HG03097 (cell line): Measurements from ENCODE around the gene STX3.
A peak's percentile ranks its signal among the peaks of the same experiment; 100 is the strongest.
"Not testable (repeated sequence)": the region's sequence is repeated elsewhere in the genome, so short reads cannot be mapped to it uniquely, and the experiment has no call there.

Source experiments
- ATAC-seq: cut with Tn5 transposase; IDR thresholded peaks from one replicate; pipeline ENCODE4 v1.9.1; 2021; ENCODE audit not compliant: unreplicated experiment, low FRiP score

Gene STX3

GRCh38 chr11:59785818-59786217, 30.6 kb downstream of the STX3 start:
- no peak for ATAC-seq

DNA sequence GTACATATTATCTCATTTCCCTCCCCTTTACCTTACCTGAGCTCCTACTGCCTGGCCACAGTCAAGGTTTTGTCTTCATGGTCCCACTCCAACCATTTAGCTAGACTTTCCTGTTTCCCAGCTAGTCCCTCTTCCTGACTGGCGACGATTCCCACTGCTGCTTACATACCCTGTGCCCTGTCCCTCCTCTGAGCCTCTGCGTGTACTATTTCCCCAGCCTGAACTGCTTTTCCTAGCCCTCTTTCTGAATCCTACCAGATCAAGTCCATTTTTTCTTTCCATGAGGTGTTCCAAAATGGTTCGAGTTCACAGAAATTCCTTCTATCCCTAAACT, 32.0 kb downstream of the STX3 start:
- ATAC-seq = no peak

GRCh38 chr11:59787816-59788215, 32.6 kb downstream of the STX3 start:
- no peak for ATAC-seq

GRCh38 chr11:59791639-59792038, 36.5 kb downstream of the STX3 start:
- no peak for ATAC-seq

DNA sequence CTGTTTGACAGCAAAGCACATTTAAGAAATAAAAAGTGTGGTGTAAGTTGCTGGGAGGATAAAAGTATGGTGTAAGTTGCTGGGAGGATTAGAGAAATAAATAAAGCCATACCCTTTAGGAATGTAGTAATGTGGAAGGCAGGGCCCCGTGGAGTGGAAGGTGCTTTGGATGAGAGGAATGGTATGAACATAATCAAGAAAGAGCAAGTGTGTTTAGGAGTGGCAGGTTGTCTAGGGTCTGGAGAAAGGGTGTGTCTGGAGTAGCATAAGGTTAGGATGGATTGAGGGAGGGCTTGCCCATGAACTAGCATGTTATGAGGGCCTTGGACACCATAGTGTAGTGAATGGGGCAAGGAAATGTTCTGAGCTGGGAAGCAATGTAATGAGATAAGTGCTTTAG, 37.3 kb downstream of the STX3 start:
- ATAC-seq = no peak

- no peak for ATAC-seq
Observed at GRCh38 chr11:59794417-59794816, 39.2 kb downstream of the STX3 start.

- ATAC-seq = no peak
Observed at GRCh38 chr11:59800390-59801025, 45.3 kb downstream of the STX3 start.

DNA sequence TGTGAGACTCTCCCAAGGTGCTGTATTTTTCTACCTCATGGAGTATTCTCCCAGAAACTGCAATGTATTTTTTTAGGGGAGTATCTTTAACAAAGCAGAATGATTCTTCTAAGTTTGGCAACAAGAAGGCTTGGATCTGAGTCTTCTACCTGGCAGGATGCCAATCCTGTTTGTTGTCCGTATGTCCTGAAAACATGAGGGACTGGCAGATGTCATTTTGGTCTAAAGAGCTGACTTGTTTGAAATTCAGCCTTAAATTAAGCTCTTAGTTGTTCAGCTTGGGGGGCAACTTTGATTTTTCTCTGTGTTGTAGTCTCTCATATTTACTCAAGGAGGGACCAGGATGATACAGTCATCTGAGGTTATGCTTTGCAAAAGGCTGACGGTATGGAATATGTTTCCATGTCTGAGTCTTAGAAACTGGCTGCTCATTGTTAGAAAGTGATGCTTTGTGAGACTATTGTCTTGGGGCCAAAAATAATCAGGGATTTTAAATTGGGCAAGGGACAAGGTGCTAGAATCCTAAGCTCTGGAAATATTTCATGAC, 46.1 kb downstream of the STX3 start:
- no peak for ATAC-seq

- no peak for ATAC-seq
Observed at GRCh38 chr11:59801981-59802638, 46.9 kb downstream of the STX3 start.

DNA sequence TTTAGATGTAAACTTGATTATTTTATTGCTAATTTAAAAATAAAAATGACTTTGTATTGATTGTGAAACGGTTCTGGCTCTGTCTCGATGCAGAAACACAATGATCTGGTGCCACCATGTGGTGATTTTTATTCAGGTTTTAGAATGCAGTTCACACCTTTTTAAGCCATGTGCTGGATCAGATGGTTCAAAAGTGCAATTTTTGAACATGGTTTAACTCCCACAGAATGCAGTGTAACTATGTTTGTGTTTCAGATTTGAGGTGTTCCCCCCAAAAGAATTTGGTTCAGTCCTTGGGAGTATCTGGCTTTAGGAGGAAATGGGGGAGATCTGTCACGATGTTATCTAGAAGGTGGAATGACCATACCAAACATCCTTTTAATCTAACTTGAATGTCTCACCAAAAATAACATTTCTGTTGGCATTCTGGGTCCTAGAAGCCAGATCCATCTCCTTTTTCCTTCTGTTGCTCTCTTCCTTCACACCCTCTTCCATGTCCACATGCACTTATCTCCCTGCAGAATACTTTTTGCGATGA, 47.5 kb downstream of the STX3 start:
- no peak for ATAC-seq

GRCh38 chr11:59804061-59804460, 48.9 kb downstream of the STX3 start:
- ATAC-seq = no peak

- ATAC-seq = no peak
Observed at GRCh38 chr11:59807047-59807610, 52.0 kb downstream of the STX3 start.

DNA sequence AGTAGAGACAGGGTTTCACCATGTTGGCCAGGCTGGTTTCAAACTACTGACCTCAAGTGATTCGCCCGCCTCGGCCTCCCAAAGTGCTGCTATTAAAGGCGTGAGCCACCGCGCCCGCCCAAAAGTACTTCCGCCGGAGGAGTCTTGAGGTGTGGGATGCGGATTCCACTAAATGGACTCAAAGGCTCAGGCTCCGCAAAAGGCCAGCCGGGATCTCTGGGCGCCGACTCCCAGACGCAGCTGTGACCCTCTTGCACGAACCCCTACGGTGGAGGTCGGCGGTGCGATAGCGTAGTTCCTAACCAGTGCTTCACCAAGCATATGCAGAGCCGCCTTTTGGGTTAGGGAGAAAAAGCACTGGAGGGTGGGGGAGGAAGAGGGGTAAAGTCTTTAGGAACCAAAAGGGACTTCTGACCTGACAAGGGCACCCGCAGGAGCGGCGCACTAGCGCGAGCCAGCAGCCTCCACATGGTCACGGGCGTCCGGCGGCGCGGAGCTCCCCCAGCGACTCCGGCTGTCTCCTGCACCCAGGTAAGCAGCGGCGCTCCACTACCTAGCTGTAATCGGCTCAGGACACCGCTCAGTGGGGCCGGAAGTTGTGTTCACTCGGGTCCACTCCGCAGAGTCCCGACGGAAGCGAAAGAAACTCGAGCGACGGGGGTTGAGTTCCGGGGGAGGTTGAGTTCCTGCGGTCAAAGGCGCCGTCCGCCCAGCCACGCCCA, 55.2 kb downstream of the STX3 start, which contains the start of gene MRPL16:
TSS of gene MRPL16 (minus strand) at position 590 of the 722 bp plus-strand sequence. CDS start at position 470, 120 bp downstream.
- ATAC-seq = peak; percentile 95

DNA sequence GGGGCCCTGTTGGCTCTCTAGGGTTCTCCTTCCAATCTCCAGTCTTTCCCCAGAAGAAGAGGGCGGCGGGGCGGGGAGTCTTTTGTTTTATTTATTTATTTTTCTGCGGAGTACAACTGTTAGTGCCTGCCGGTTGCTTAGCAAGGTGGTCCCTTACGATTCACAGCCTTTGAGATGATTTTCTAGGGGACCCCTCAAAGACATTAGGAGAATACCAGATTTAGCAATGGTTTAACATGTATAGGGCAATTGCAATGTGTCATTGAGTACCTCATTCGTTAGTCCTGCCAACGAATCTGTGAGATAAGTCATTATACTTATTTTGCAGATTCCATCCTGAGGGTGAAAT, 55.7 kb downstream of the STX3 start:
- no peak for ATAC-seq

GRCh38 chr11:59812220-59812619, 57.0 kb downstream of the STX3 start:
- ATAC-seq = no peak

GRCh38 chr11:59813364-59813763, 58.2 kb downstream of the STX3 start:
- no peak for ATAC-seq

- ATAC-seq = no peak
Observed at GRCh38 chr11:59814021-59814420, 58.8 kb downstream of the STX3 start.

GRCh38 chr11:59815754-59816153, 60.6 kb downstream of the STX3 start:
- no peak for ATAC-seq

- ATAC-seq = not testable (repeated sequence)
Observed at GRCh38 chr11:59816434-59816833, 61.3 kb downstream of the STX3 start.

DNA sequence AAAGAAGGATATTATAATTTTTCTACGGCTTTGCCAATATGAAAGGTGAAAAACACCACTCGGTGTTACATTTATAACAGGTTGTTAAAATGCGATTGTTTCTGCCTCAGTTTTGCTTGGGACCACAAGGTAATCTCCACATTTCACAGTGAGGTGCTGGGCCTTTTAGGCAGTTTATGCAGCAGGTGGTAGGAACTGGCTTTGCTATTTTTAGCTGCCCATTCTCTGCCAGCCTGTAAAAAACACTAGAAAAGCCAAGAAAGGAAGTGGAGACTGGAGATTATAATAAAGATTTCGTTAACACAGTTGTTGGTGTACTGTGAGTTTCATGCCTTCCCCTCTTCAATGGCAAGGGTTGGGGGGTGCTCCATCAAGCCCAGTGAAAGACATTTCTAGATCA, 63.4 kb downstream of the STX3 start:
- no peak for ATAC-seq

GRCh38 chr11:59822989-59823566, 67.9 kb downstream of the STX3 start:
- ATAC-seq = peak; percentile 69
